GM18502 (cell line): ENCODE results near the gene DUSP7.
"Not testable (repeated sequence)": the region's sequence is repeated elsewhere in the genome, so short reads cannot be mapped to it uniquely, and the experiment has no call there.

Experiments used
- ATAC-seq: cut with Tn5 transposase; IDR thresholded peaks from one replicate; pipeline ENCODE4 v1.9.1; 2021; ENCODE audit warnings: mild to moderate bottlenecking; ENCODE audit not compliant: unreplicated experiment, poor library complexity

The DUSP7 gene

GRCh38 chr3:52051444-52051843 lies 4.9 kb downstream of the DUSP7 start:
- ATAC-seq: no peak

- ATAC-seq: no peak
Observed at GRCh38 chr3:52050571-52050970, 5.8 kb downstream of the DUSP7 start.

GRCh38 chr3:52049503-52049902 lies 6.9 kb downstream of the DUSP7 start:
- ATAC-seq: no peak

GRCh38 chr3:52047295-52047960 lies 8.9 kb downstream of the DUSP7 start:
- no peak for ATAC-seq

GRCh38 chr3:52046902-52047239 lies 9.5 kb downstream of the DUSP7 start:
- ATAC-seq: no peak

- ATAC-seq: no peak
Observed at GRCh38 chr3:52046186-52046901, 10.0 kb downstream of the DUSP7 start.

GRCh38 chr3:52044869-52045619 lies 11.3 kb downstream of the DUSP7 start:
- no peak for ATAC-seq

GRCh38 chr3:52043750-52044149 lies 12.6 kb downstream of the DUSP7 start:
- ATAC-seq: no peak

GRCh38 chr3:52043039-52043438 lies 13.3 kb downstream of the DUSP7 start:
- not testable (repeated sequence) for ATAC-seq

- no peak for ATAC-seq
Observed at GRCh38 chr3:52041118-52041731, 15.1 kb downstream of the DUSP7 start.

- ATAC-seq: no peak
Observed at GRCh38 chr3:52040600-52040999, 15.8 kb downstream of the DUSP7 start.

GRCh38 chr3:52039846-52040245 lies 16.5 kb downstream of the DUSP7 start:
- ATAC-seq: no peak

GRCh38 chr3:52039426-52039825 lies 16.9 kb downstream of the DUSP7 start:
- ATAC-seq: no peak

GRCh38 chr3:52038227-52038626 lies 18.1 kb downstream of the DUSP7 start:
- no peak for ATAC-seq

- no peak for ATAC-seq
Observed at GRCh38 chr3:52037291-52037690, 19.1 kb downstream of the DUSP7 start.

GRCh38 chr3:52036829-52037228 lies 19.5 kb downstream of the DUSP7 start:
- ATAC-seq: no peak

- ATAC-seq: peak; percentile 76
Observed at GRCh38 chr3:52036222-52036694, 20.1 kb downstream of the DUSP7 start.

GRCh38 chr3:52034651-52035050 lies 21.7 kb downstream of the DUSP7 start:
- no peak for ATAC-seq

GRCh38 chr3:52034212-52034611 lies 22.2 kb downstream of the DUSP7 start:
- ATAC-seq: no peak

GRCh38 chr3:52033748-52034147 lies 22.6 kb downstream of the DUSP7 start:
- not testable (repeated sequence) for ATAC-seq
